NOMO-1 treated with dmso at 0.1 percent for 144 hours (cell line): Measurements from ENCODE around the gene CCNYL1.
"Not testable (repeated sequence)": the region's sequence is repeated elsewhere in the genome, so short reads cannot be mapped to it uniquely, and the experiment has no call there.

ENCODE experiments used
- DNase-seq: peaks from one replicate; lab custom pipeline; 2025; ENCODE audit not compliant: unreplicated experiment; lab: John Stamatoyannopoulos, UW

CCNYL1 gene

DNA sequence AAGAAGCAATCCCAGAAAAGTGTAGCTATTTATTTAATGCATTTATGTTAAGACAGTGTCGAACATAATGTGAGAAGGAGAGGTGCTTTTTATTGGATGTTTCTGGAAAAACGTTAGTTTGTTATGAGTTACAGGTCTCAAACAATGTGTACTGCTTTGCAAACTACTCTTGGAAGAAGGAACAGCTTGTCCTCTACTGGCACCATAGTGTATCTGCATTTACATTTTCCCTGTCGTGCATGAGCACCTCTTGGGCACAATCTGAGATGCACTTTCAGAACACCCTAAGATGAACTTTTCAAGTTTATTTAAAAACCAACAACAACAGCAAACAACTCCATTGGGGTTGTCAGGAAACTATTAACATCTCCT, 22.8 kb downstream of the CCNYL1 start:
- DNase-seq, result no peak

GRCh38 chr2:207734636-207735512, 23.4 kb downstream of the CCNYL1 start:
- DNase-seq, result no peak

GRCh38 chr2:207735513-207735859, 24.0 kb downstream of the CCNYL1 start:
- DNase-seq, result not testable (repeated sequence)

DNA sequence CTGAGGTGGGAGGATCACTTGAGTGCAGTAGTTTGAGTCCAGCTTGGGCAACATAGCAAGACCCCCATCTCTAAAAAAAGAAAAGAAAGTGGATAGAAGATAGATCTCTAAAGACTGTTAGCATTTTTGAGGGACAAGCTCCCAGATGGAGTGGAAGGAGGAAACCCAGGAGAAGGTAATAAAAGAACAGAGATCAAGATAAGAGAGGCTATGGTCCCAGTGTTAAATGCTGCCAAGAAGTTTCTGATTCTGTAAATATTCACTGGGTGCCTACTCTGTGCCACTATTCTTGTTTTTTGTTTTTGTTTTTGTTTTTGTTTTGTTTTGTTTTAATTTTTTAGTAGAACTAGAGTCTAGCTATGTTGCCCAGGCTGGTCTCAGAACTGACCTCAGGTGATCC, 32.1 kb downstream of the CCNYL1 start:
- no peak for DNase-seq

DNA sequence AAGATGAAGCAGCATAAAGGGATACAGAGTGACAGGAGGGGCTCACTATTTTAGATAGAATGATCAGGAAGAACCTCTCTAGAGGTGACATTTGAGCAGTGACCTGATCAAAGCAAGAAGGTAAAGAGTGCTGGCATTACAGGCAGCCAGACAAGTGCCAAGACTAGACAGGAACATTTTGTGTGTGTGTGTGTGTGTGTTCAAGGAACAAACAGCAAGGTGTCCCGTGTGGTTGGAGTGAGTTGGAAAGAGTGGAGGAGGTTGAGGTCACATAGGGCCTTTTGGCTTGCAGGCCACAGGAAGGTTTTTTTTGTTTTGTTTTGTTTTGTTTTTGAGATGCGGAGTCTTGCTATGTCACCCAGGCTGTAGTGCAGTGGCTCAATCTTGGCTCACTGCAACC, 32.6 kb downstream of the CCNYL1 start:
- DNase-seq, result no peak

GRCh38 chr2:207744451-207744850, 33.0 kb downstream of the CCNYL1 start:
- no peak for DNase-seq

- DNase-seq, result peak; percentile 46
Measured at GRCh38 chr2:207746131-207746530, 34.7 kb downstream of the CCNYL1 start.

GRCh38 chr2:207747653-207748560, 36.5 kb downstream of the CCNYL1 start:
- no peak for DNase-seq

- DNase-seq, result no peak
Measured at GRCh38 chr2:207748993-207749392, 37.6 kb downstream of the CCNYL1 start.

GRCh38 chr2:207749873-207750272, 38.4 kb downstream of the CCNYL1 start:
- no peak for DNase-seq

DNA sequence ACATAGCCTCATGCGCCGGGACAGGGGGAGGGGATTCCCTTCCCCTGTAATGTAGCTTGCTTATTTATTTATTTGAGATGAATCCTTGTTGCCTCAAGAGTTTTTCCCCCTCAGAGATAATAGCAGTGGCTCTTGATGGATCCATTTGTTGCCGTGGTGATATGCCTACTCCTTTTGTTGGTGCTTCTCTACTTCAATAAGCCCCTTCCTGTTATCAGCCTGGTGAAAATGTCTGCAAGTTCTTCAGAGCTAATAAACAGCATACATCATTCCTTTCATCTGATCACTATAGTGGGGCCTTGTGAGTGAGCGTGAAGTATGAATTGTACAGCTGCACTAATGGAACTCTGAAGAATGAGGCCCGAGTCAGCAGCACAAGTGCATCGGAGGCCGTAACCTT, 38.9 kb downstream of the CCNYL1 start:
- no peak for DNase-seq

DNA sequence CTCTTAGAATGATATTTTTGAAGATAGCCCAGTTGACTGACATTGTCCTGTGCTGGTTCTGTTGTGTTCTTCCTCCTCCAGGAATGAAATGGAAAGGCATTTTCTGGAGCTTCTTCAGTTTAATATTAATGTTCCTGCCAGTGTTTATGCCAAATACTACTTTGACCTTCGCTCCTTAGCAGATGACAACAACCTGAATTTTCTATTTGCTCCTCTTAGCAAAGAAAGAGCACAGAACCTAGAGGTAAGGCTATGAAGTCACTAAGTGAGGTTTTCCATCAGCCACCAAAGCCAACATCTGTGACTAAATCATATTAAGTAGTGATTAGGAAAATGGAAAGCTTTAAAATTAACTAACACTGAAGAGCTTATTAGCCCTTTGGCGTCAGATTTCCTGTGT, 39.4 kb downstream of the CCNYL1 start:
- no peak for DNase-seq

DNA sequence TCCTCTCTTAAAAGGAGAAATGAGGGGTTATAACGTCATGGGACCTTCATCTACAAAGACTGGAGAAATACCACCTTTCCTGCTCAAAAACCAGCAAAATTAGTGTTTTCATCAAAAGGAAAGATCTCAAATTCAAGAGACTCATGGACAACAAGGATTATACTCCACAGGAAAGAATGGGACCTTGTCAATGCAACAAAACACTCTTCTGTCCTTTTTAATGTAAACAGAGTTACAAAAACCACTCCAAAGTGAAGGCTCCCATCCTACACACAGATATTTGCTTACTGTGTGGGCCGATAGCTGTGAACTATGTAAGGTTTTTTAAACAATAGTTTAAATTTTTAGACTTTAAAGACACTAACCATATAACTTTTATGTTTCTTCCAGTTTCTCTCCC, 42.2 kb downstream of the CCNYL1 start:
- not testable (repeated sequence) for DNase-seq

- DNase-seq, result no peak
Measured at GRCh38 chr2:207754498-207755383, 43.3 kb downstream of the CCNYL1 start.

- no peak for DNase-seq
Measured at GRCh38 chr2:207758025-207758424, 46.6 kb downstream of the CCNYL1 start.

- DNase-seq, result no peak
Measured at GRCh38 chr2:207759890-207760289, 48.5 kb downstream of the CCNYL1 start.

GRCh38 chr2:207760453-207760852, 49.0 kb downstream of the CCNYL1 start:
- DNase-seq, result no peak

DNA sequence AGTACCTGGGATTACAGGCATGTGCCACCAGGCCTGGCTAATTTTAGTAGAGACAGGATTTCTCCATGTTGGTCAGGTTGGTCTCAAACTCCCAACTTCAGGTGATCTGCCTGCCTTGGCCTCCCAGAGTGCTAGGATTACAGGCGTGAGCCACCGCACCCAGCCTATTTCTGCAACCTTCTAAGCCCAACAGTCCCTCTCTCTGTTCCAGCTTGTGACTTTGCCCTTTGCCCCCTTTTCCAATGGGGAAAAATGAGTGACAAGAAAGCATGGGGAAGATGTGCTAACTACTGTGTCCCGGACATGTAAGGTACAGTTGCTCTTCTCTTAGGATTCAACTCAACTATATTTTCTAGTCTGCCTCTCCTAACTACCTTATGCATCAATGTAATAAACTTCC, 50.0 kb downstream of the CCNYL1 start:
- not testable (repeated sequence) for DNase-seq

- DNase-seq, result no peak
Measured at GRCh38 chr2:207762146-207762545, 50.7 kb downstream of the CCNYL1 start.

GRCh38 chr2:207763303-207763917, 52.0 kb downstream of the CCNYL1 start:
- DNase-seq, result no peak
